H1 (cell line): Measurements from ENCODE around the gene SMYD4. TPM values are rescaled to one million over a fixed set of nuclear protein-coding genes. Genes with fewer than 3 reads are reported as not detected.

Experiments used
- CTCF ChIA-PET: fragments of 300-600 bp; sonication (Branson Sonifier 250); formaldehyde crosslinking; loops from one replicate; lab custom pipeline; 2021; ENCODE audit not compliant: partially characterized antibody; lab: Charles Lee
- POLR2A ChIA-PET: fragments of 300-600 bp; sonication (Branson Sonifier 250); formaldehyde crosslinking; loops from one replicate; lab custom pipeline; 2021; ENCODE audit warnings: inconsistent platforms; ENCODE audit not compliant: partially characterized antibody; lab: Charles Lee
- DNase-seq, 2 experiments: peaks; one replicate each; pipeline versions ENCODE4 v3.0.0 to v3.0.0-alpha.2; 2010 to 2022; ENCODE audit warnings: low spot score in 2 of 2, low read depth in 1 of 2, mixed read lengths in 1 of 2
- FAIRE-seq: peaks from 2 replicates; lab custom pipeline; 2011; peaks lifted over from hg19 to GRCh38; lab: Jason Lieb, UNC
- H2AFZ ChIP-seq: 2 replicates; pipeline ENCODE4 v1.8.1; 2012; ENCODE audit warnings: low read length, inconsistent platforms
- H2AK5ac ChIP-seq: 2 replicates; pipeline ENCODE4 v1.6.1; 2013; ENCODE audit warnings: low read depth, low read length
- H2BK120ac ChIP-seq: replicated peaks from 2 replicates; pipeline ENCODE3; 2013; ENCODE audit warnings: low read depth, low read length, inconsistent platforms
- H2BK12ac ChIP-seq: 2 replicates; pipeline ENCODE4 v1.6.1; 2013; ENCODE audit warnings: low read depth, low read length
- H2BK15ac ChIP-seq: 2 replicates; pipeline ENCODE4 v1.6.1; 2013; ENCODE audit warnings: low read length
- H2BK20ac ChIP-seq: 2 replicates; pipeline ENCODE4 v1.6.1; 2013; ENCODE audit warnings: low read length
- H2BK5ac ChIP-seq: 2 replicates; pipeline ENCODE4 v1.6.1; 2013; ENCODE audit warnings: low read depth, low read length
- H3K14ac ChIP-seq: 2 replicates; pipeline ENCODE4 v1.6.1; 2013; ENCODE audit warnings: inconsistent platforms; ENCODE audit not compliant: insufficient read length
- H3K18ac ChIP-seq: 2 replicates; pipeline ENCODE4 v1.6.1; 2013; ENCODE audit warnings: low read length; ENCODE audit errors: extremely low read depth
- H3K23ac ChIP-seq: 2 replicates; pipeline ENCODE4 v1.6.1; 2013; ENCODE audit warnings: inconsistent platforms; ENCODE audit not compliant: insufficient read length
- H3K23me2 ChIP-seq: 2 replicates; pipeline ENCODE4 v1.6.1; 2013; ENCODE audit warnings: low read depth, low read length
- H3K27ac ChIP-seq: 2 replicates; pipeline ENCODE4 v1.6.1; 2011; ENCODE audit warnings: low read depth, low read length, inconsistent platforms
- H3K27me3 ChIP-seq, 4 experiments: replicated peaks in 1 of 4; 1 replicate in 1 of 4; 2 replicates in 3 of 4; pipeline versions ENCODE4 v1.6.1 to v1.8.1; 2011 to 2013; ENCODE audit warnings: low read length in 3 of 4, mild to moderate bottlenecking in 3 of 4, inconsistent platforms in 2 of 4, mixed read lengths in 2 of 4, moderate library complexity in 1 of 4; ENCODE audit not compliant: control insufficient read depth in 3 of 4, insufficient read depth in 3 of 4; ENCODE audit errors: extremely low read depth in 1 of 4
- H3K36me3 ChIP-seq, 4 experiments: 2 replicates each; pipeline versions ENCODE4 v1.6.1 to v1.8.1; 2011 to 2013; ENCODE audit warnings: mild to moderate bottlenecking in 4 of 4, low read length in 3 of 4, moderate library complexity in 2 of 4, control low read depth in 1 of 4, inconsistent platforms in 1 of 4; ENCODE audit not compliant: insufficient read depth in 4 of 4, control insufficient read depth in 2 of 4
- H3K4ac ChIP-seq: replicated peaks from 2 replicates; pipeline ENCODE3; 2013; ENCODE audit warnings: low read length, low read depth, mixed read lengths, inconsistent platforms; ENCODE audit not compliant: insufficient read length
- H3K4me1 ChIP-seq, 4 experiments: replicated peaks in 1 of 4; 1 replicate in 1 of 4; 2 replicates in 3 of 4; pipeline versions ENCODE4 v1.6.1 to v1.8.1; 2011 to 2013; ENCODE audit warnings: low read length in 3 of 4, inconsistent platforms in 2 of 4, mixed read lengths in 1 of 4; ENCODE audit not compliant: insufficient read depth in 4 of 4, control insufficient read depth in 3 of 4
- H3K4me2 ChIP-seq, 2 experiments: 2 replicates each; pipeline versions ENCODE4 v1.6.1 to v1.8.1; 2011 to 2013; ENCODE audit warnings: low read depth in 2 of 2, low read length in 2 of 2, control low read depth in 1 of 2, inconsistent platforms in 1 of 2, mild to moderate bottlenecking in 1 of 2; ENCODE audit not compliant: insufficient read depth in 1 of 2
- H3K4me3 ChIP-seq, 4 experiments: fragments of 200-600, 300-600 bp in 1 of 4; sonication (generic), shearing (Covaris generic), sonication (Bioruptor Twin) in 1 of 4; 2 replicates each; pipeline versions ENCODE4 v1.5.1 to v1.8.1; 2011 to 2016; ENCODE audit warnings: low read length in 4 of 4, low read depth in 3 of 4, control low read depth in 2 of 4, inconsistent platforms in 2 of 4, mild to moderate bottlenecking in 2 of 4, mixed read lengths in 1 of 4, moderate library complexity in 1 of 4; ENCODE audit not compliant: insufficient read depth in 2 of 4; ENCODE audit errors: extremely low read depth in 1 of 4
- H3K56ac ChIP-seq: replicated peaks from 2 replicates; pipeline ENCODE3; 2013; ENCODE audit warnings: low read depth, mild to moderate bottlenecking, mixed read lengths, low read length, inconsistent platforms; ENCODE audit not compliant: insufficient read length
- H3K79me1 ChIP-seq: 2 replicates; pipeline ENCODE4 v1.6.1; 2013; ENCODE audit warnings: low read depth, low read length, control low read depth
- H3K79me2 ChIP-seq, 2 experiments: 2 replicates each; pipeline versions ENCODE4 v1.6.1 to v1.8.1; 2012 to 2013; ENCODE audit warnings: low read length in 2 of 2, mild to moderate bottlenecking in 2 of 2, inconsistent platforms in 1 of 2; ENCODE audit not compliant: insufficient read depth in 2 of 2, control insufficient read depth in 1 of 2
- H3K9ac ChIP-seq, 4 experiments: replicated peaks in 1 of 4; 1 replicate in 1 of 4; 2 replicates in 3 of 4; pipeline versions ENCODE4 v1.6.1 to v1.8.1; 2011 to 2013; ENCODE audit warnings: low read depth in 3 of 4, low read length in 3 of 4, control low read depth in 2 of 4, mild to moderate bottlenecking in 2 of 4, moderate library complexity in 2 of 4, inconsistent platforms in 1 of 4; ENCODE audit errors: extremely low read depth in 1 of 4
- H3K9me3 ChIP-seq, 2 experiments: 2 replicates each; pipeline versions ENCODE4 v1.6.1 to v1.8.1; 2012 to 2013; ENCODE audit warnings: mild to moderate bottlenecking in 2 of 2, moderate library complexity in 2 of 2, control low read depth in 1 of 2, inconsistent platforms in 1 of 2, low read depth in 1 of 2, low read length in 1 of 2, mixed read lengths in 1 of 2; ENCODE audit not compliant: insufficient read depth in 2 of 2
- H4K20me1 ChIP-seq, 2 experiments: replicated peaks in 1 of 2; 2 replicates each; pipeline versions ENCODE3 to v1.8.1; 2011 to 2013; ENCODE audit warnings: inconsistent platforms in 2 of 2, low read length in 2 of 2, mild to moderate bottlenecking in 1 of 2; ENCODE audit not compliant: insufficient read depth in 2 of 2, control insufficient read depth in 1 of 2
- H4K5ac ChIP-seq: 2 replicates; pipeline ENCODE4 v1.6.1; 2013; ENCODE audit warnings: low read length, low read depth, mixed read lengths, inconsistent platforms; ENCODE audit not compliant: insufficient read length
- H4K8ac ChIP-seq: 2 replicates; pipeline ENCODE4 v1.8.0; 2013; ENCODE audit warnings: mild to moderate bottlenecking, moderate library complexity, low read length, inconsistent platforms; ENCODE audit not compliant: insufficient read depth; ENCODE audit errors: extremely low read depth
- H4K91ac ChIP-seq: replicated peaks from 2 replicates; pipeline ENCODE3; 2013; ENCODE audit warnings: low read length, mixed read lengths, inconsistent platforms; ENCODE audit not compliant: insufficient read length
- RNF2 ChIP-seq: fragments of 200-900, 300-1000 bp; sonication (generic); IDR thresholded peaks from 2 replicates; pipeline ENCODE4 v1.7.1; 2016; ENCODE audit warnings: borderline replicate concordance, low read depth, mild to moderate bottlenecking, antibody characterized with exemption, low read length; ENCODE audit not compliant: poor library complexity, severe bottlenecking; ENCODE audit errors: missing control alignments
- TBP ChIP-seq: IDR thresholded peaks from 2 replicates; pipeline ENCODE4 v1.6.1; 2011; ENCODE audit warnings: low read depth, low read length, improper control_type of control experiment
- WGBS, 2 experiments: shearing (Covaris generic) in 1 of 2; methylation state at CpG; one replicate each; pipeline versions ENCODE4 v1.1.6 to v1.1.7; 2013 to 2015; ENCODE audit warnings: low lambda C conversion rate in 2 of 2, mixed read lengths in 2 of 2, inconsistent platforms in 1 of 2, low coverage in 1 of 2, missing lambda C conversion rate in 1 of 2; ENCODE audit not compliant: insufficient replicate concordance in 2 of 2, insufficient coverage in 1 of 2, insufficient read length in 1 of 2; ENCODE audit errors: extremely low coverage in 1 of 2, missing lambda C conversion rate in 1 of 2; 5-methylcytosine and 5-hydroxymethylcytosine counted together
- long read RNA-seq, 2 experiments: library from RNA in 1 of 2; library from capped mRNA in 1 of 2; stranded (forward); transcript quantifications; one replicate each; pipeline ENCODE4 v2.0.0, GENCODE V29; 2021; ENCODE audit warnings: inconsistent platforms in 1 of 2
- polyA minus RNA-seq, 3 experiments: library from RNA; depleted of rRNA, polyadenylated mRNA; stranded (reverse); fragments of >200 nt; gene quantifications; 1 replicate in 2 of 3; 2 replicates in 1 of 3; pipeline ENCODE4 v1.2.3, GENCODE V29; 2011
- polyA plus RNA-seq, 7 experiments: library from polyadenylated mRNA; depleted of rRNA in 3 of 7; stranded (reverse) in 5 of 7; unstranded in 2 of 7; fragments of >200 nt in 5 of 7; fragments of 200-250 nt in 2 of 7; gene quantifications; 1 replicate in 5 of 7; 2 replicates in 1 of 7; 4 replicates in 1 of 7; pipeline versions ENCODE4 v1.2.1 to v1.2.3, GENCODE V29; 2011 to 2013; ENCODE audit warnings: missing spikeins in 2 of 7, mixed read lengths in 2 of 7
- total RNA-seq: library from RNA; stranded (reverse); fragmentation: NEBNext Ultra II Directional; extraction: Animal tissue kit (Norgen Biotek cat#: 25700); gene quantifications from 2 replicates; pipeline ENCODE4 v1.2.1, GENCODE V29; 2021
- TF ChIP-seq, protein P1 (sequence below): IDR thresholded peaks from 2 replicates; pipeline ENCODE4 v1.6.1; 2011; ENCODE audit warnings: low read depth, mild to moderate bottlenecking, low read length; ENCODE audit not compliant: insufficient read depth

SMYD4 gene, protein sequence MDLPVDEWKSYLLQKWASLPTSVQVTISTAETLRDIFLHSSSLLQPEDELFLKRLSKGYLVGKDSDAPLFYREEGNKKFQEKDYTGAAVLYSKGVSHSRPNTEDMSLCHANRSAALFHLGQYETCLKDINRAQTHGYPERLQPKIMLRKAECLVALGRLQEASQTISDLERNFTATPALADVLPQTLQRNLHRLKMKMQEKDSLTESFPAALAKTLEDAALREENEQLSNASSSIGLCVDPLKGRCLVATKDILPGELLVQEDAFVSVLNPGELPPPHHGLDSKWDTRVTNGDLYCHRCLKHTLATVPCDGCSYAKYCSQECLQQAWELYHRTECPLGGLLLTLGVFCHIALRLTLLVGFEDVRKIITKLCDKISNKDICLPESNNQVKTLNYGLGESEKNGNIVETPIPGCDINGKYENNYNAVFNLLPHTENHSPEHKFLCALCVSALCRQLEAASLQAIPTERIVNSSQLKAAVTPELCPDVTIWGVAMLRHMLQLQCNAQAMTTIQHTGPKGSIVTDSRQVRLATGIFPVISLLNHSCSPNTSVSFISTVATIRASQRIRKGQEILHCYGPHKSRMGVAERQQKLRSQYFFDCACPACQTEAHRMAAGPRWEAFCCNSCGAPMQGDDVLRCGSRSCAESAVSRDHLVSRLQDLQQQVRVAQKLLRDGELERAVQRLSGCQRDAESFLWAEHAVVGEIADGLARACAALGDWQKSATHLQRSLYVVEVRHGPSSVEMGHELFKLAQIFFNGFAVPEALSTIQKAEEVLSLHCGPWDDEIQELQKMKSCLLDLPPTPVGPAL
- total RNA-seq (22.0 and 23.4 TPM in 2 replicates), polyA plus RNA-seq (2011; rRNA removed) (10.5 and 11.3 TPM in 2 replicates), polyA minus RNA-seq (2011; rRNA and poly(A)+ RNA removed) (31.0 and 41.8 TPM in 2 replicates)
- polyA plus RNA-seq (2011; cell fraction: cytosol; rRNA removed) = 14.4 TPM
- 17.5 TPM for polyA plus RNA-seq (2011; cell fraction: nucleus; rRNA removed)
- 13.0 to 17.1 TPM (median 14.5 TPM) in 4 replicates for polyA plus RNA-seq (2012, experiment 1 of 2)
- 5.4 TPM for polyA plus RNA-seq (2012, experiment 2 of 2)
- 11.9 TPM for polyA plus RNA-seq (2013, experiment 1 of 2)
- polyA plus RNA-seq (2013, experiment 2 of 2) = 11.6 TPM
- polyA minus RNA-seq (2011; cell fraction: cytosol; rRNA and poly(A)+ RNA removed) = 10.9 TPM
- polyA minus RNA-seq (2011; cell fraction: nucleus; rRNA and poly(A)+ RNA removed) = 29.5 TPM
- long read RNA-seq, experiment 1, full-length matches to known transcripts = 1 of 9 reads
- long read RNA-seq, experiment 1, partial matches to known transcripts = 1 of 9 reads
- long read RNA-seq, experiment 1, other reads (novel, unspliced or antisense) = 7 of 9 reads
- long read RNA-seq, experiment 2, partial matches to known transcripts = 0 of 6 reads
- long read RNA-seq, experiment 2, other reads (novel, unspliced or antisense) = 6 of 6 reads

DNA sequence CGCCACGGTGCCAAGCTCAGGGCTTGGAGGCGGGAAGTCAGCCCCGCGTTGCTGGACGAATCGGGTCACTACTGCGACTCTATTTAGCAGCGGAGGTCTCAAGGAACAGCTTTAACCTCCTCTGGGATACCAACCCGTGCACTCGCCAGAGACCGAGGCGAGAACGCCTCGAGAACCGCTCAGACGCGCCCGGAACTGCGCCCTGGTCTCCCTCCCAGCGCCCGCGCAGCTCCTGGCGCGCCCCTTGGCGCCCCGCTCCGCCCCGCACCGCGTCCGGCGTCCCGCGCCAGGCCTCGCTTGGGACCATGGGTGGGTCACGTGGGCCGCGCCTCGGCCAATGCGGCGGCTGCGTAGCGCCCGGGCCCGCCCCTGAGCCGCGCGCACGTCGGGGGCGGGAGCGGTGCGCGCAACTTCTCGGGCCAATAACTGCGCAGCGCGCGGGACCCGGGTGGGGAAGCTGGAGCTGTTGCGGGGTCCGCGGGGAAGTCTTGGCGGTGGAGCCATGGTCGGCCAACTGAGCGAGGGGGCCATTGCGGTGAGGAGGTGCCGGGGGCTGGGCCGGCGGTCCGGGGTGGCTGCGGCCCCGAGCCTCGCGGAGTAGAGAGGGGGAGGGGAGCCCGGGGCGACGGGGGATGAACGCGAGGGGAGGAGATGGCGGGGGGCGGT, at the start of gene SMYD4, which contains the start of gene RPA1:
SMYD4 (minus strand) TSS at position 311 of the 666 bp plus-strand sequence. CDS start 1,908 bp downstream, outside the sequence.
RPA1 (plus strand) TSS at position 414 of the 666 bp plus-strand sequence; CDS start at position 503, 89 bp downstream.
- peak within 1 kb of the TSS; percentile 34 for H4K91ac ChIP-seq
- H2AFZ ChIP-seq = peak within 1 kb of the TSS; percentile 74; the same call in 1 of the 2 replicates
- H3K4me2 ChIP-seq = peak within 1 kb of the TSS; percentile 90 to 99
- POLR2A ChIA-PET = interaction anchor here (0.8 to 1.9 kb wide), 7 partner anchors 9 to 115 kb away, joined by 3 to 9 read pairs (median 3); no protein-coding TSS in a partner anchor
- H2AK5ac ChIP-seq = no peak within 1 kb of the TSS
- peak within 1 kb of the TSS; percentile 83; the same call in 1 of the 2 replicates for H2BK5ac ChIP-seq
- H3K9ac ChIP-seq = peak within 1 kb of the TSS; percentile 75 to 92 (median 77)
- no peak within 1 kb of the TSS for H2BK20ac ChIP-seq
- 2% methylated on average over 45 of the region's 83 CpGs; no CpG with 5 or more reads in 1 of the 2 experiments for WGBS, 2 experiments
- H3K27ac ChIP-seq = 0 out of 2 replicates have a peak within 1 kb of the TSS, but pooled peaks have one; percentile 67
- peaks cover 4% of the 10 kb centered on the region for H3K79me1 ChIP-seq
- peak within 1 kb of the TSS; percentile 36; the same call in 1 of the 2 replicates for H2BK15ac ChIP-seq
- no peak within 1 kb of the TSS for H3K14ac ChIP-seq
- H2BK120ac ChIP-seq = no peak within 1 kb of the TSS
- H3K79me2 ChIP-seq = peaks cover 5 to 48% of the 10 kb centered on the region in 2 experiments
- H3K36me3 ChIP-seq = peaks cover 0 to 27% (median 3%) of the 10 kb centered on the region in 4 experiments; a peak in 4 of 8 replicates
- peaks cover 8% of the 10 kb centered on the region for H3K23me2 ChIP-seq
- no peak within 1 kb of the TSS for H3K23ac ChIP-seq
- H3K4me1 ChIP-seq = peaks cover 0 to 2% (median 0%) of the 10 kb centered on the region in 4 experiments; a peak in 1 of 7 replicates
- CTCF ChIA-PET = interaction anchor here (0.5 to 1.6 kb wide), 3 partner anchors 53 to 126 kb away, joined by 3 read pairs; no protein-coding TSS in a partner anchor
- peak within 1 kb of the TSS; percentile 55 for H4K5ac ChIP-seq
- H3K4ac ChIP-seq = no peak within 1 kb of the TSS
- peaks cover 0 to 3% of the 10 kb centered on the region in 2 experiments for H4K20me1 ChIP-seq
- no peaks in the 10 kb centered on the region for H3K27me3 ChIP-seq
- H3K56ac ChIP-seq = peak within 1 kb of the TSS; percentile 77
- H3K18ac ChIP-seq = peak within 1 kb of the TSS; percentile 60
- H3K9me3 ChIP-seq = no peaks in the 10 kb centered on the region
- peak within 1 kb of the TSS; percentile 95 for H4K8ac ChIP-seq
- H3K4me3 ChIP-seq = peak within 1 kb of the TSS; percentile 82 to 94 (median 85)
- no peak for FAIRE-seq
- no peak within 1 kb of the TSS for H2BK12ac ChIP-seq
- peak; percentile 19 to 91 for DNase-seq
- TF ChIP-seq, protein P1, sequence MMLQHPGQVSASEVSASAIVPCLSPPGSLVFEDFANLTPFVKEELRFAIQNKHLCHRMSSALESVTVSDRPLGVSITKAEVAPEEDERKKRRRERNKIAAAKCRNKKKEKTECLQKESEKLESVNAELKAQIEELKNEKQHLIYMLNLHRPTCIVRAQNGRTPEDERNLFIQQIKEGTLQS = peak; percentile 74; the same call in 1 of the 2 replicates
- TF ChIP-seq TBP = peak; percentile 40; the same call in 1 of the 2 replicates
- no peak for TF ChIP-seq RNF2
